Tongue (tissue), 1 donor: ENCODE results near the gene FSIP1. TPM values are rescaled to one million over a fixed set of nuclear protein-coding genes. Genes with fewer than 3 reads are reported as not detected.

Source experiments
- total RNA-seq: library from RNA; depleted of rRNA; stranded (reverse); fragments of >200 nt; gene quantifications from one replicate; pipeline ENCODE4 v1.2.3, GENCODE V29; 2014

FSIP1 gene
- total RNA-seq, 1 donor from 2014 or later: 0.10 TPM

Other genes starting within 250 kb of the FSIP1 start
- 184 TPM for gene THBS1, start 201.8 kb downstream of the FSIP1 start, total RNA-seq
- gene GPR176, start 137.4 kb upstream of the FSIP1 start, total RNA-seq: 4.1 TPM
- 34.2 TPM for gene EIF2AK4, start 151.3 kb upstream of the FSIP1 start, total RNA-seq